Measurements from ENCODE around the gene GCN1.
A peak's percentile ranks its signal among the peaks of the same experiment; 100 is the strongest.

Gene GCN1

DNA sequence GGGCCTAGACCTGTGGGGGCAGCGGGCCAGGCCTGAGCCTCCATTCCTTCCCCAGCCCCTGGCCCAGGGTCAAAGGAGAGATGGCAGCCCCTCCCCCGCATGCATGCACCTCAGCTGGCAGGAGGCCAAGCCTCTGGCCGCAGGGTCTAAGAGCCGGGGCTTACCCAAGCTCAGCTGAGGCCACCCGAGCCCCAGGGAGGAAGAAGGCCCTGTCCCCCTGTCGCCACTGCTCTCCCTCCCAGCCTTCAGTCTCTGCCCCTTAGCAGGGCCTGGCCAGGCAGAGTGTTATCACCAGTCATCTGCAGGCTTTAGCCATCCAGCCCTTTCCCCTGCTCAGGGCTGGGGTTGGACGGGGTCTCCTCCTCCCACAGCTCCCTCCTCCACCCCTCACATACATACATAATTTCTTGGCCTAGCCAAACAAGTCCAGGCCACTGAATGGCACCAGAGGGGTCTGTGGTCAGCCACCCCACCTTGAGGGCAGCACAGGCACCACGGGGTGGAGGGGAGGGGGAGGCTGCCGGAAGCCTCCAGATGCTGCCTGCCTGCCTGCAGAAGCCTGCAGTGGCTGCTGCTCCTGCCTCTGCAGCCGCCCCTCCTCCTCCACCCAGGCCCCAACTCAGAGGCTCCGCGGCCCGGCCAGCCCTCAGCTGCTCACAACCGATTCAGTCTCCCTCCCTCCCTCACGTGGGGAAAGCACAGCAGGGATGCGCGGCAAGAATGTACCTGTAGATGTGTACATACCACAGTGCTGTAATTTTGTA, 100.7 kb downstream of the GCN1 start:
- no peak for DNase-seq (ENCODE audit: low spot score)

DNA sequence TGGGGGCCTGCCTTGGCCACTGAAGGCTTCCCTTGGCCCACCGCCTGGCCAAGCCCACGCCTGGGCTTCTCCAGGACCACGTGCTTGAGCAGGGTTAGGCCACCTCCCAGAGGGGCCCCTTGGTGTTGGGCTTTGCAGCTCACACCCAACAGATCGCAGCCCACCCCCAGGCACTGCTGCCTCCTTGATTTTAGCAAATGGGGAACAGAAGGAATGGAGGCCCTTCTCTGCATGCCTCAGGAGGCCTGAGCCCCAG, 101.3 kb downstream of the GCN1 start:
- no peak for DNase-seq (ENCODE audit: low spot score)

DNA sequence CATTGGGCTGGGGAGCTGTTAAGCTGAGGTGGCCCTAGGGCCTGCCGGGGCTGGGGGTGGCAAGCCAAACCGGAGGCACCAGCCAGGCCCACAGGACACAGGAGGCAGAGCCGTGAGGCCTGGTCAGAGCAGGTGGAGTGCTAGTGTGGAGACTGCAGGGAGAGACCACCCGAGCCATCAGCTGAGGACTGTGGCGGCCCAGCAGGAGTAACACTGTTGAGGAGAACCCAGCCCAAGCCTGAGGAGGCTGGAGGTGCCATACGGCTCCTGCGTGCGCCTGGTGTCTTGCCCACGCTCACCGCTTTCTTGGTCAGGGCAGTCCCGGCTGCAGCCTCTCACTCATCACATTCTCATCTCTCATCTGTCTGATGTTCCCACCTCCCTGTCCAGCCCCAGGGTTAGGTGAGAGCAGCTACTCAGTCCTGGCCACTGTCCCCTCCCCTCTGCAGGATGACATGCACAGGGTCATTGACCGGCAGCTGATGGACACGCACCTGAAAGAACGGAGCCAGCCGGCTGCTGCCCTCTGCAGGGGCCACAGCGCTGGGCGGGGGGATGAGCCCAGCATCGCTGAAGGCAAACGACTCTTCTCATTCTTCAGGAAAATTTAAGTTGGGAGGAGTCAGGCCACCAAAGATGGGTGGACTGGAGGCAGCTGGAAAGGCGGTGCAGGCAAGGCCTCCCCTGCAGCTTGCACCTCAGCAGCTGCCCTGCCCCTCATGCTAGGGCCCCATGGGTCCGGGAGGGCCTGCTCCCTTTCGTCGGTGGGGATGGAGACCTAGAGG, 101.8 kb downstream of the GCN1 start:
- no peak for DNase-seq (ENCODE audit: low spot score)

DNA sequence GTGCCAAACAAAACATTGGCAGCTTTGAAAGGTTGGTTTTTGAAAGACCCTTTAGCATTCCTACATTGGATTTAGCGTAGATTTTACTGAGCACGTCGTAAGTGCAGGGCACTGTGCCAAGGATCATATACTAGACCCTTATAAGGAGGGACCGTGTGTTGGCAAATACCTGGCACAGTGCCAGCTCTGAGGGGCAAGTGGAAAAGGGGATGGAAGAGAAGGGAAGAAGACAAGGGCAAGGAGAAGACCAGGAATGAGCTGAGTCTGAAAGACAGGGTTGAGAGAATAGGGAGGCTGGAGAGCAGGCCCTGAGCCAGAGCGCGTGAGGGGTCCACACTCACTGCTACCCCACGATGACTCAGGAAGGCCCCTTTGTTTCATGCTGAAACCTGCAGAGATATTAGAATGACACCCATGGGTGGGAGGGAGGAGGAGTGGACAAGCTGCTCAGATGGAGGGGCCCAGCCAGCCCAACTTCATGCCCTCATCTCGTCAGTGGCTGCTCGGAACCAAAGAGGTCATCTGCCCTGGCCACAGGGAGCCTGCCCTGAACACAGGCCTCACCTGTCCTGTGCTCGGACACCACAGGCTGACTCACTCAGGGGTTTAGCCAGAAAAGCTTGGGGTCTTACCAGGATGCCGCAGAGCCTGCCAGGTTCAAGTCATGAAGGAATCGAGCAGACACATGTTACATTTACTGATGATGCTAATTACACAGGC, 103.0 kb downstream of the GCN1 start:
- no peak for DNase-seq (ENCODE audit: low spot score)

- DNase-seq (ENCODE audit: low spot score): no peak
Measured at GRCh38 chr12:120090626-120091295, 103.8 kb downstream of the GCN1 start.

GRCh38 chr12:120090206-120090605, 104.3 kb downstream of the GCN1 start:
- no peak for DNase-seq (ENCODE audit: low spot score)

DNA sequence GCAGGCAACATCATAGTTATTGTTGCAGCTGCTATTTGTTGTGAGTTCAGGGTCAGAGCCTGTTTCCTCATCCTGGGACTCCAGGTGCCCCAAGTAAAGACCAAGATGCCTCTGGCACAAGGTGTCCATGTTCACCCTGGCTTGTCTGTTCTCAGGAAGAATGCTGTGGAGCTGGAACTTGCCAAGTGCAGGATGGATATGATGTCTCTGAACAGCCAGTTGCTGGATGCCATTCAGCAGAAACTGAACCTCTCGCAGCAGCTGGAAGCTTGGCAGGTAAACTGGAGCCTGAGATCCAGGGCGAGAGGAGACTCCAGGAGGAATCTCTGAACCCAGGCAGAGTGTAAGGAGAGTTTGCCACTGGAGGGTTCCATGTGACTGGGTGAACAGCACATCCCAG, 104.7 kb downstream of the GCN1 start:
- DNase-seq (ENCODE audit: low spot score): no peak

DNA sequence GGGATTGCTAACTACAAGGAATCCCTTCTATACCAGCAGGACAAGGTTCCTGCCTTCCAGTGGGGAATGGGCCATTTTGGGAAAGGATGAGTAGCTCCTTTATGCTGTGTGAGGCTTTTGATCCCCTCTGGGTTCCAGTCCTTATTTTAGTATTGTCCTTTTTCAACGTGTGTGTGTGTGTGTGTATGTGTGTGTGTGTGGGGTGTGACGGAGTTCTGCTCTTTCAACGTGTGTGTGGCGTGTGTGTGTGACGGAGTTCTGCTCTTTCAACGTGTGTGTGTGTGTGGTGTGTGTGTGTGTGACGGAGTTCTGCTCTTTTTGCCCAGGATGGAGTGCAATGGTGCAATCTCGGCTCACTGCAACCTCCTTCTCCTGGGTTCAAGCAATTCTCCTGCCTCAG, 105.4 kb downstream of the GCN1 start:
- no peak for DNase-seq (ENCODE audit: low spot score)

DNA sequence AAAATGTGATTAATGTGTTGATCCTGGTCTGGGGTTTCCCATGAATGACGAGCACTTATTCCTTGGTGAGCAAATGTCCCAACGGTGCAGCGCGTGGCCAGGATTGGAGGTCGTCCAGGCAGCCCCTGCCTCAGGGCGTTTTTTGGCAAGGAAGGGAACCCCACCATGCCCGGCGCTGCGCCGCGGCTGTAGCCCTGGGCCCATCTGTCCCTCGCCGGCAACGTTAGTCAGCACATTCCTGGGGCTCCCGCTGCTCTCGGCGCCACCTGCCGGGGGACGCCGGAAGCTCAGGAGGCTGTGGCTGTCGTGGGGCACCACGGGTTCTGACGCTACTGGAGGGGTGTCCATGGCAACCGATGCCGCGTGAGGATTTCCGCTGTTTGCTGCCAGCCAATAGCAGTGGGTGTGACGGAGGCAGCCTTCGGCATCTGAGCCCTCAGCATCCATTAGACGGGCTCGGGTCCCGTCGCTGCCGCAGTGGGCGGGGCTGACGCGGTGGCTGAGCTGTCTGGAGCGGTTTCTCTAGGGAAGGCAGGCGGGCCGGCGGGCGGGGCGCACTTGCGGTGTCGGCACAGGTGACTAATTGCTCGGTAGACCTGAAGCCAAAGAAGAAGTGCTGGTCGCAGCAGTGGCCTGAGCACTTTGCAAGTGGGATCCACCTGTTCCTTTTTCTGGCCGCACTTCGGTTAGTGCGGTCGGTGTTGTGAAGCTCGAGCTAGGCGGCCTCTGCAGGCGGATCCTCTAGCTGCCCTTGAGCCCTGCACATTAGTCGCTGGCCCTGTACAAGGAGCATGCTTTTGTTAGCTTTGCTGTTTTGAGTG, 107.5 kb downstream of the GCN1 start:
- DNase-seq (ENCODE audit: low spot score): peak; percentile 95

DNA sequence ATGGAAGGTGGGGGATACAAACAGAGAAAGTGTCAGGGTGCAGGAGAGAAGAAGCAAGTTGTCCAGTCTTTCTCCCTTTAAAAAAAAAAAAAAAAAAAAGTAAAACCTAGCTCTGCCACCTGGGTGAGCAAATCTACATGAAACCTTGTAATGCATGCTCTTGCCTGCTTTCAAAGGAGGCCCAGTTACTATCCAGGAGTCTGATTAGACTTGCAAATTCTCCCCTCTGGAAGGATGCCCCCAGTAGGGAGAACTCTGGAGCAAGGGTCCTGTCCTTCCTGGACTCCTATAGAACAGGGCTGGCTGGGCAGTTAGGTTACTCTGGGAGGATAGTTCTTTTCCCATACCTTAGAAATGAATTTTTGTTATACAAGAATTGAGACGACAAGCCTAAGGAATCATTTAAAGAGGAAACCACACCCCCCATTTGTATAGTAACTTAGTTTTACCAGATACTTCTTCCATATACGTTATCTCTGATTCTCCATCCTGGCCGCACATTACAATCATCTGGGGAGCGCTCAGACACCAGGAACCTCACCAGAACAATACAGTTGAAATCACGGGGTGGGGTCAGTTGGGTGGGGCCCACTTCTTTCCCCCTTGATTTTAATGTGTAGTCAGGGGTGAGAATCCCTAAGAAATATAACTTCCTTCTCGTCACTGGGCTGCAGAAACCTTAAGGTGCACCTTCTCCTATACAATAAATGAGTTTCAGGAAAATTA, 108.4 kb downstream of the GCN1 start:
- DNase-seq (ENCODE audit: low spot score): no peak

DNA sequence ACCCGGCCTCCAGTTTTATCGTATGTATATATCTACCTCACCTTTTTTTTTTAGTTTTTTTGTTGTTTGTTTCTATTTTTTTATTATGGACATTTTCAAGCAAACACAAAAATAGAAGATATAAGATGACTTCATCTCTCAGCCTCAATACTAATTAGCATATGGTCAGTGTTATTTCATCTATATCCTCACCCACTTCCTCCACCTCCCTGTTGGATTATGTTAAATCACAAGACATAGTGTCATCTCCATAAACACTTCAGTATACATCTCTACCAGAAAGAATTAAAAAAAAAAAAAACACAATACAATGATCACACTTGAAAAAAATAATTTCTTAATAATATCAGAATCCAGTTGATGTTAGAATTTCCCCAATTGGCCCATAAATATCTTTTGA, 112.9 kb downstream of the GCN1 start:
- DNase-seq (ENCODE audit: low spot score): no peak

DNA sequence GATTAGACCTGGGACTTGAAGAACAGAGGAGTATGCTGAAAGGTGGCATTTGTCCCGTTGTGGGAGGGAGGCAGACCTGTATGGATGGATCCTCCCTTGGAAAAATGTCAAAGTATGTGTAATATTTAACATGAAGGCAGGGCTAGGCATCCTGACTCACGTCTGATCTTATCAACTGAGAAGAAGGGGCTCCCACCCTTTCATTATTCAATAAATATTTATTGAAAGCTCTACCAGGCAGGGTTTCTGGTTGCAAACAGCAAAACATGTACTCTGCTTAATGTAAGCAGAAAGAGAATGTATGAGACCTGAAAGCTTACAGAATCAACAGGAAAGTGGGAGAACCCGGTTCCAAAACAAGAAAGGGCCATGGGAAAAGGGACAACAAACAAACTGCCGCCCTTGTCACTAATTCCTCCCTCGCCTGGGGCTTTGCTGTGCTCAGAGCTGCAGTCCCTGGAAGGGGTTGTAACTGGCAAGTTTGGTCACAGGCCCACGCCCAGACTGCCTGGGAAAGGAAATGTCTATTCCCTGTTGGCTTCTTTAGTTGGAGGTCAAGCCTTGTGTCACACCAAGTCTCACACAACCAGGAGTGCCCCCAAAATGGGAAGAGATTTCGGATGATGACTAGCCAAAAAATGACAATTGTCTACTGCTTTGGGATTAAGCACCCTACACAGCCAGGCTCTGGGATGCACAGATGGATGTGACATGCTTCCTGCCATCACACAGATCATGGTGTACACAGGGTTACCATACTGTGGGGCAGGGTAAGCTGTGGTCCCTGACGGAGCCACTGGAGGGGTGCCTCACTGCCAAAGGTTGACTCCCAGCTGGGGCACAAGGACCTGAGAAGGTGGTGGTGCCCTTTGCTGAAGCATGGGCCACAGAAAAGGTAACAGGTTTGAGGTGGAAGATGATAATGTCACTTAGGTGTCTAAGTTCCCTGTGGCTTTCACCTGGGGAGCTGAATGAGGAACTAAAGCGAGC, 114.8 kb downstream of the GCN1 start:
- DNase-seq (ENCODE audit: low spot score): no peak

DNA sequence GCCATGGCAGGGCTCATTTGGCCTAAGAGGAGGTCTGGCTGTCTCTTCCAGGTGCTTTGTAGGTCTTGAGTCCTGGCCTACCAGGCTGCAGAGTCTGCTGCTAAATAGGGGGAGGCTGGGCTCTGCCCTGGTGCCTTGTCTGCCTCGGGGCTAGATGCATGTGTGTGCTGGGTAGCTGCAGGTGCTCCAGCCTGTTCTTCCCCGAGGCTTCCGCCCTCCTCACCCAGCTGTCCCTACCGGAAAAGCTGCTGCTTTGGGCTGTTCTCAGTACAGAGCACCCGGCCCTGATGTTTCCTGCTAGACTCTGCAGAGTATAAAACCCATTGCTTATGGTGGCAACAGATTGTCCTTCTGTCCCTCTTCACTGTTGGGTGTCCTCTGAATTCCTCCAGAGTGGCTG, 115.6 kb downstream of the GCN1 start:
- no peak for DNase-seq (ENCODE audit: low spot score)

- DNase-seq (ENCODE audit: low spot score): no peak
Measured at GRCh38 chr12:120077260-120077659, 117.3 kb downstream of the GCN1 start.
